Neural cell (in vitro differentiated cells): ENCODE data around the gene SRGAP3. TPM values are rescaled to one million over a fixed set of nuclear protein-coding genes. Genes with fewer than 3 reads are reported as not detected.

Source experiments
- H2AFZ ChIP-seq: fragments of 200-600, 300-800 bp; sonication (generic), shearing (Covaris generic); 2 replicates; pipeline ENCODE4 v1.6.0; 2014; ENCODE audit warnings: low read depth, mild to moderate bottlenecking, antibody characterized with exemption, low read length, moderate library complexity
- H3F3A ChIP-seq: fragments of 200-600 bp; shearing (Covaris generic); 2 replicates; pipeline ENCODE4 v1.6.1; 2016; ENCODE audit warnings: mild to moderate bottlenecking, moderate library complexity, mixed read lengths, antibody characterized with exemption, low read length; ENCODE audit not compliant: insufficient read depth, poor library complexity, severe bottlenecking
- H3K27ac ChIP-seq: fragments of 200-600, 300-800 bp; sonication (generic), shearing (Covaris generic); 2 replicates; pipeline ENCODE4 v1.5.1; 2014; ENCODE audit warnings: mild to moderate bottlenecking, low read length, moderate library complexity
- H3K27me3 ChIP-seq: fragments of 300-800, 200-600 bp; sonication (generic), shearing (Covaris generic); 2 replicates; pipeline ENCODE4 v1.6.0; 2014; ENCODE audit warnings: mild to moderate bottlenecking, low read depth, low read length, moderate library complexity; ENCODE audit not compliant: insufficient read depth
- H3K36me3 ChIP-seq: fragments of 300-800, 200-600 bp; sonication (generic), shearing (Covaris generic); 2 replicates; pipeline ENCODE4 v1.5.1; 2014; ENCODE audit warnings: mild to moderate bottlenecking, antibody characterized with exemption, low read length, moderate library complexity; ENCODE audit not compliant: insufficient read depth
- H3K4me2 ChIP-seq: fragments of 300-800, 200-600 bp; sonication (generic), shearing (Covaris generic); 2 replicates; pipeline ENCODE4 v1.6.0; 2014; ENCODE audit warnings: mild to moderate bottlenecking, low read length
- H3K4me3 ChIP-seq: fragments of 300-800, 200-600 bp; sonication (generic), shearing (Covaris generic); 2 replicates; pipeline ENCODE4 v1.5.1; 2014; ENCODE audit warnings: mild to moderate bottlenecking, low read length, moderate library complexity
- H3K79me2 ChIP-seq: fragments of 200-600 bp; shearing (Covaris generic); replicated peaks from 2 replicates; pipeline ENCODE4 v1.6.0; 2014; ENCODE audit warnings: mild to moderate bottlenecking, low read length, moderate library complexity; ENCODE audit not compliant: insufficient read depth
- H3K9ac ChIP-seq: fragments of 300-800, 200-600 bp; sonication (generic), shearing (Covaris generic); 2 replicates; pipeline ENCODE4 v1.6.1; 2016; ENCODE audit warnings: mild to moderate bottlenecking, low read length, mixed read lengths
- H3K9me2 ChIP-seq: fragments of 200-600 bp; shearing (Covaris generic); 2 replicates; pipeline ENCODE4 v1.6.1; 2016; ENCODE audit warnings: mild to moderate bottlenecking, low read length, mixed read lengths; ENCODE audit not compliant: insufficient read depth
- H3K9me3 ChIP-seq: fragments of 200-600, 300-800 bp; sonication (generic), shearing (Covaris generic); 2 replicates; pipeline ENCODE4 v1.6.1; 2016; ENCODE audit warnings: mild to moderate bottlenecking, mixed run types, low read length, moderate library complexity, mixed read lengths
- H4K20me1 ChIP-seq: fragments of 200-600 bp; shearing (Covaris generic); 2 replicates; pipeline ENCODE4 v1.6.1; 2016; ENCODE audit warnings: mild to moderate bottlenecking, mixed run types; ENCODE audit not compliant: insufficient read depth
- EP300 ChIP-seq: fragments of 450-650 bp; conservative IDR thresholded peaks from 2 replicates; pipeline ENCODE4 v1.6.1; 2014; ENCODE audit warnings: antibody characterized with exemption, mild to moderate bottlenecking, moderate library complexity; ENCODE audit not compliant: poor library complexity, severe bottlenecking
- EZH2 ChIP-seq: fragments of 200-600, 300-800 bp; shearing (Covaris generic), sonication (generic); IDR thresholded peaks from 2 replicates; pipeline ENCODE4 v1.6.1; 2014; ENCODE audit warnings: antibody characterized with exemption, low read length, borderline replicate concordance, mild to moderate bottlenecking; ENCODE audit not compliant: insufficient read depth, poor library complexity, severe bottlenecking
- MXI1 ChIP-seq: fragments of 450-650 bp; conservative IDR thresholded peaks from 2 replicates; pipeline ENCODE4 v1.6.1; 2014; ENCODE audit warnings: antibody characterized with exemption, mild to moderate bottlenecking; ENCODE audit not compliant: poor library complexity, severe bottlenecking
- POLR2AphosphoS5 ChIP-seq: IDR thresholded peaks from 2 replicates; pipeline ENCODE4 v1.6.1; 2012
- RAD21 ChIP-seq: fragments of 450-650 bp; conservative IDR thresholded peaks from 2 replicates; pipeline ENCODE4 v1.6.1; 2014; ENCODE audit warnings: antibody characterized with exemption, mild to moderate bottlenecking, moderate library complexity
- SMC3 ChIP-seq: fragments of 450-650 bp; conservative IDR thresholded peaks from 2 replicates; pipeline ENCODE4 v1.6.1; 2014; ENCODE audit warnings: antibody characterized with exemption, mild to moderate bottlenecking, moderate library complexity; ENCODE audit not compliant: poor library complexity
- TAF1 ChIP-seq: IDR thresholded peaks from 2 replicates; pipeline ENCODE4 v1.6.1; 2012; ENCODE audit warnings: low read depth
- polyA plus RNA-seq: library from polyadenylated mRNA; depleted of rRNA; stranded (reverse); fragments of >200 nt; gene quantifications from 2 replicates; pipeline ENCODE4 v1.2.3, GENCODE V29; 2014
- TF ChIP-seq, protein P1 (sequence below): fragments of 450-650 bp; IDR thresholded peaks from 2 replicates; pipeline ENCODE4 v1.5.1; 2014; ENCODE audit warnings: antibody characterized with exemption, mild to moderate bottlenecking, moderate library complexity; ENCODE audit not compliant: poor library complexity, severe bottlenecking
- TF ChIP-seq, protein P2 (sequence below): IDR thresholded peaks from 2 replicates; pipeline ENCODE4 v1.6.1; 2012; ENCODE audit warnings: borderline replicate concordance

Gene SRGAP3
- polyA plus RNA-seq, 1 donor from 2014 or later = 31.5 TPM

GRCh38 chr3:9180764-9181117 is 68.7 kb downstream of the SRGAP3 start:
- Histone ChIP-seq H3K36me3 (no peaks in the 10 kb centered on the region), H3F3A (no peaks in the 10 kb centered on the region), H3K4me3 (no peak overlapping the region), H4K20me1 (no peaks in the 10 kb centered on the region), H2AFZ (no peak overlapping the region), H3K9ac (no peak overlapping the region), H3K79me2 (peaks cover 15% of the 10 kb centered on the region), H3K27ac (no peak overlapping the region), H3K27me3 (no peaks in the 10 kb centered on the region), H3K9me2 (no peaks in the 10 kb centered on the region), H3K9me3 (no peaks in the 10 kb centered on the region), H3K4me2 (no peak overlapping the region)
- TF ChIP-seq EZH2 = no peak
- TF ChIP-seq MXI1 = no peak

DNA sequence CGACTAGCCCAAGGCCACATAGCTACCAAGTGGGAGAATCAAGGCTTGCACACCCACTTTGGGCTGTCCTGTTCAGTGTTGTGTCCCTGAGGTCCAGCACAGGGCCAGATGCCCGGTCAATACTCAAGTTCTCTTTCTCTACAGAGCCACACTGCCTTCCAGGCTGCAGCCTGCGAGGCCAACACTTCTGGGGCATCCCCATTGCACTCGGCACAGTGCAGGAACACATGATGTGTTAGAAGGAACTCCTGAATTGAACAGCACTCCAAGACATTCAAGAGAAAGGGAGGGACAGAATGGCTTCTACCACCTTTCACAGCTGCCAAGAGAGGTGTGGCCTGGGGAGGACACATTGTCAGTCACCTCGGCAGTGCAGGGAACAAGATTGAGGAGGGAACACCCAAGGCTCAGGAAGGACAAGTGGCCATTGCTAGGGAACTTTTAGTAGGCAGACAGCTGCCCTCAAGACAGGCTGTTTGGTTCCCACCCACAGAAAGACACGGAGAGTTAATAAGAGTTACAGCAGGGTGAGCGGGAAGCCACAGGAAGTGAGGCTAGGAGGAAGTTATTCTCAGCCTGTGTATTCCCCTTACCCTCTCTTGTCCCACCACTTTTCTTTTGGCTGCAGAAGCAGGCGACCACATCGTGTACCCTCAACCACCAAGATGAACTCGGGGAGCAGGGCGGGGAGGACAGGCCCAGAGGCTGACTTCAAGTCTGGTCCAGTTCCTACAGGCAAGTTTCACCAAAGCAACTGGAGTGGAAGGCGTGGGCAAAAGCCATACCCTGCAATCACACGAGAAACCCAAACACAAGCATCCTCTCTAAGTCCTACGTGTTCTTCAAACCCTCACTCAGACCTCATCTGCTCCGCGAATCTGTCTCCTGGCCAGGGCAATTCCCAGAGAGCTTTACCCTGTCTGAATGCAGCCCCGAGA is 69.4 kb downstream of the SRGAP3 start:
- H3K79me2 ChIP-seq = peaks cover 15% of the 10 kb centered on the region
- H3K36me3 ChIP-seq = no peaks in the 10 kb centered on the region
- H3K27me3 ChIP-seq = no peaks in the 10 kb centered on the region
- TF ChIP-seq, protein P1, sequence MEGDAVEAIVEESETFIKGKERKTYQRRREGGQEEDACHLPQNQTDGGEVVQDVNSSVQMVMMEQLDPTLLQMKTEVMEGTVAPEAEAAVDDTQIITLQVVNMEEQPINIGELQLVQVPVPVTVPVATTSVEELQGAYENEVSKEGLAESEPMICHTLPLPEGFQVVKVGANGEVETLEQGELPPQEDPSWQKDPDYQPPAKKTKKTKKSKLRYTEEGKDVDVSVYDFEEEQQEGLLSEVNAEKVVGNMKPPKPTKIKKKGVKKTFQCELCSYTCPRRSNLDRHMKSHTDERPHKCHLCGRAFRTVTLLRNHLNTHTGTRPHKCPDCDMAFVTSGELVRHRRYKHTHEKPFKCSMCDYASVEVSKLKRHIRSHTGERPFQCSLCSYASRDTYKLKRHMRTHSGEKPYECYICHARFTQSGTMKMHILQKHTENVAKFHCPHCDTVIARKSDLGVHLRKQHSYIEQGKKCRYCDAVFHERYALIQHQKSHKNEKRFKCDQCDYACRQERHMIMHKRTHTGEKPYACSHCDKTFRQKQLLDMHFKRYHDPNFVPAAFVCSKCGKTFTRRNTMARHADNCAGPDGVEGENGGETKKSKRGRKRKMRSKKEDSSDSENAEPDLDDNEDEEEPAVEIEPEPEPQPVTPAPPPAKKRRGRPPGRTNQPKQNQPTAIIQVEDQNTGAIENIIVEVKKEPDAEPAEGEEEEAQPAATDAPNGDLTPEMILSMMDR = no peak
- TF ChIP-seq SMC3 = no peak
- no peak for TF ChIP-seq MXI1
- no peak for TF ChIP-seq EP300
- no peak for TF ChIP-seq TAF1
- TF ChIP-seq RAD21 = no peak
- TF ChIP-seq EZH2 = no peak
- H3K4me3 ChIP-seq = no peak overlapping the region
- H3K9ac ChIP-seq = no peak overlapping the region
- H4K20me1 ChIP-seq = no peaks in the 10 kb centered on the region
- no peak overlapping the region for H2AFZ ChIP-seq
- no peak overlapping the region for H3K4me2 ChIP-seq
- no peaks in the 10 kb centered on the region for H3F3A ChIP-seq
- no peaks in the 10 kb centered on the region for H3K9me3 ChIP-seq
- no peak overlapping the region for H3K27ac ChIP-seq
- no peaks in the 10 kb centered on the region for H3K9me2 ChIP-seq

- Histone ChIP-seq H3K36me3 (no peaks in the 10 kb centered on the region), H3K9me2 (no peaks in the 10 kb centered on the region), H3F3A (no peaks in the 10 kb centered on the region), H4K20me1 (no peaks in the 10 kb centered on the region), H3K9me3 (no peaks in the 10 kb centered on the region), H3K9ac (no peak overlapping the region), H3K79me2 (peaks cover 27% of the 10 kb centered on the region), H3K4me2 (no peak overlapping the region), H2AFZ (no peak overlapping the region), H3K4me3 (no peak overlapping the region), H3K27me3 (no peaks in the 10 kb centered on the region), H3K27ac (no peak overlapping the region)
- TF ChIP-seq, protein P1 = no peak
- TF ChIP-seq TAF1 = no peak
- no peak for TF ChIP-seq RAD21
- TF ChIP-seq EP300 = no peak
- TF ChIP-seq POLR2AphosphoS5 = no peak
- no peak for TF ChIP-seq SMC3
- TF ChIP-seq, protein P2, sequence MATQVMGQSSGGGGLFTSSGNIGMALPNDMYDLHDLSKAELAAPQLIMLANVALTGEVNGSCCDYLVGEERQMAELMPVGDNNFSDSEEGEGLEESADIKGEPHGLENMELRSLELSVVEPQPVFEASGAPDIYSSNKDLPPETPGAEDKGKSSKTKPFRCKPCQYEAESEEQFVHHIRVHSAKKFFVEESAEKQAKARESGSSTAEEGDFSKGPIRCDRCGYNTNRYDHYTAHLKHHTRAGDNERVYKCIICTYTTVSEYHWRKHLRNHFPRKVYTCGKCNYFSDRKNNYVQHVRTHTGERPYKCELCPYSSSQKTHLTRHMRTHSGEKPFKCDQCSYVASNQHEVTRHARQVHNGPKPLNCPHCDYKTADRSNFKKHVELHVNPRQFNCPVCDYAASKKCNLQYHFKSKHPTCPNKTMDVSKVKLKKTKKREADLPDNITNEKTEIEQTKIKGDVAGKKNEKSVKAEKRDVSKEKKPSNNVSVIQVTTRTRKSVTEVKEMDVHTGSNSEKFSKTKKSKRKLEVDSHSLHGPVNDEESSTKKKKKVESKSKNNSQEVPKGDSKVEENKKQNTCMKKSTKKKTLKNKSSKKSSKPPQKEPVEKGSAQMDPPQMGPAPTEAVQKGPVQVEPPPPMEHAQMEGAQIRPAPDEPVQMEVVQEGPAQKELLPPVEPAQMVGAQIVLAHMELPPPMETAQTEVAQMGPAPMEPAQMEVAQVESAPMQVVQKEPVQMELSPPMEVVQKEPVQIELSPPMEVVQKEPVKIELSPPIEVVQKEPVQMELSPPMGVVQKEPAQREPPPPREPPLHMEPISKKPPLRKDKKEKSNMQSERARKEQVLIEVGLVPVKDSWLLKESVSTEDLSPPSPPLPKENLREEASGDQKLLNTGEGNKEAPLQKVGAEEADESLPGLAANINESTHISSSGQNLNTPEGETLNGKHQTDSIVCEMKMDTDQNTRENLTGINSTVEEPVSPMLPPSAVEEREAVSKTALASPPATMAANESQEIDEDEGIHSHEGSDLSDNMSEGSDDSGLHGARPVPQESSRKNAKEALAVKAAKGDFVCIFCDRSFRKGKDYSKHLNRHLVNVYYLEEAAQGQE = no peak
- TF ChIP-seq MXI1 = no peak
- TF ChIP-seq EZH2 = no peak
These were observed 70.7 kb downstream of the SRGAP3 start for GRCh38 chr3:9178697-9179096.
